Measurements from ENCODE around the gene RALY. TPM values are rescaled to one million over a fixed set of nuclear protein-coding genes. Genes with fewer than 3 reads are reported as not detected.

Gene RALY
- total RNA-seq, 1 donor: 94.6 TPM

DNA sequence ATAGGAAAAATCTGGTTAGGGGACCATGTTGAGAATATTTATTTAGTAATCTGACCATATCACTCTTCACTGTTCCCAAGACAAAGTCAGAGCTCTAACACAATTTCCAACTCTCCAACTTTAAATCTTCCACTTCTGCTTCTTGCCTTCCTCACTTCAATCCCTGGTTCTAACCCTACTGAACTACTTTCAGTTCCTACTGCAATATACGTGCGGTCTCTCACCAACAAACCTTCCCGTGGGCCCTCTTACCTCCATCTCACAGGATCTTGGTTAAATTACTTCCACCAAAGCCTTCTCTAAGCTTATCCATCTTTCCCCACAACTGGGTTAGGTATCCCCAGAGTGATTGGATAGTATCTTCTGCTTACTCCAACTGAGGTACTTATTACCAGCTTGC lies 110.3 kb downstream of the RALY start:
- Histone ChIP-seq H3K4me1 (ENCODE audit: insufficient read depth, low read length) (peaks cover 28% of the 10 kb centered on the region), H3K9me3 (ENCODE audit: low read depth, low read length) (no peaks in the 10 kb centered on the region), H3K27me3 (ENCODE audit: insufficient read depth, low read length) (no peaks in the 10 kb centered on the region), H3K4me3 (ENCODE audit: low read length) (no peak overlapping the region)

GRCh38 chr20:34105978-34106675 lies 112.4 kb downstream of the RALY start:
- Histone ChIP-seq H3K9me3 (ENCODE audit: low read depth, low read length) (no peaks in the 10 kb centered on the region), H3K4me3 (ENCODE audit: low read length) (no peak overlapping the region), H3K27me3 (ENCODE audit: insufficient read depth, low read length) (no peaks in the 10 kb centered on the region), H3K4me1 (ENCODE audit: insufficient read depth, low read length) (peaks cover 48% of the 10 kb centered on the region)

GRCh38 chr20:34108616-34109174 lies 115.0 kb downstream of the RALY start:
- H3K4me3 ChIP-seq (ENCODE audit: low read length): no peak overlapping the region
- no peaks in the 10 kb centered on the region for H3K9me3 ChIP-seq (ENCODE audit: low read depth, low read length)
- no peaks in the 10 kb centered on the region for H3K27me3 ChIP-seq (ENCODE audit: insufficient read depth, low read length)
- peaks cover 57% of the 10 kb centered on the region for H3K4me1 ChIP-seq (ENCODE audit: insufficient read depth, low read length)

GRCh38 chr20:34109442-34109841 lies 115.7 kb downstream of the RALY start:
- H3K4me1 ChIP-seq (ENCODE audit: insufficient read depth, low read length): peaks cover 57% of the 10 kb centered on the region
- no peak overlapping the region for H3K4me3 ChIP-seq (ENCODE audit: low read length)

DNA sequence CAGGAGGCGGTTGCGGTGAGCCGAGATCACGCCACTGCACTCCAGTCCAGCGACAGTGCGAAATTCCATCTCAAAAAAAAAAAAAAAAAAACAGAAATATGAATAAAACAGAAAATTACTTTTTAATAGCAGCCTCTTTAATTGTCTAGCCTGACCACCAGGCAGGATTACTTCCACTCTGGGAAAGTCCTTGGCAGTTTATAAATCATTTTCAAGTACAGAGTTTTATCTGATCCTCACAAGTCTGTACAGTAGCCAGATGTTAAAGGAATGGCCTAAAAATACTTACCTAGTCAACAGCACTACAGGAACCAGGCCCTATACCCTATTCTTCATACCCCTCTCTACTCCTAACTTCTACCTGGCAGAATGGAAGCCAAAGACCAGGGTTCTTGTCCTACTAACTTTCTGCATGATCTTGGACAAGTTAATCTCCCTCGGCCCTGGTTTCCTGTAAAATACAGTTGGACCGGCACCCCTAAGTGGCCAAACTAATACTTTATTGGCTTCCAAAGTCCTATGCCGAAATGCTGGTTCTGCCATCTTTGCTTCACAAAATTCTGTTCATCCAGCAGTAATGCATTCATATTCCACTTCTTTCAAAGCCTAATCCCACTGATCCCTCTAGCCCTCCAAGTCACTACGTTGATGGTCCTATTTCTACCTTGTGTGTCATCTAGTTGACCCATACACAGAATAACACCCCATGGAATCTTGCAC lies 116.5 kb downstream of the RALY start:
- Histone ChIP-seq H3K4me3 (ENCODE audit: low read length) (no peak overlapping the region), H3K27me3 (ENCODE audit: insufficient read depth, low read length) (no peaks in the 10 kb centered on the region), H3K9me3 (ENCODE audit: low read depth, low read length) (no peaks in the 10 kb centered on the region), H3K4me1 (ENCODE audit: insufficient read depth, low read length) (peaks cover 53% of the 10 kb centered on the region)

More at GRCh38 chr20:34109442-34109841, 115.7 kb downstream of the RALY start:
- Histone ChIP-seq H3K9me3 (ENCODE audit: low read depth, low read length) (no peaks in the 10 kb centered on the region), H3K27me3 (ENCODE audit: insufficient read depth, low read length) (no peaks in the 10 kb centered on the region)

DNA sequence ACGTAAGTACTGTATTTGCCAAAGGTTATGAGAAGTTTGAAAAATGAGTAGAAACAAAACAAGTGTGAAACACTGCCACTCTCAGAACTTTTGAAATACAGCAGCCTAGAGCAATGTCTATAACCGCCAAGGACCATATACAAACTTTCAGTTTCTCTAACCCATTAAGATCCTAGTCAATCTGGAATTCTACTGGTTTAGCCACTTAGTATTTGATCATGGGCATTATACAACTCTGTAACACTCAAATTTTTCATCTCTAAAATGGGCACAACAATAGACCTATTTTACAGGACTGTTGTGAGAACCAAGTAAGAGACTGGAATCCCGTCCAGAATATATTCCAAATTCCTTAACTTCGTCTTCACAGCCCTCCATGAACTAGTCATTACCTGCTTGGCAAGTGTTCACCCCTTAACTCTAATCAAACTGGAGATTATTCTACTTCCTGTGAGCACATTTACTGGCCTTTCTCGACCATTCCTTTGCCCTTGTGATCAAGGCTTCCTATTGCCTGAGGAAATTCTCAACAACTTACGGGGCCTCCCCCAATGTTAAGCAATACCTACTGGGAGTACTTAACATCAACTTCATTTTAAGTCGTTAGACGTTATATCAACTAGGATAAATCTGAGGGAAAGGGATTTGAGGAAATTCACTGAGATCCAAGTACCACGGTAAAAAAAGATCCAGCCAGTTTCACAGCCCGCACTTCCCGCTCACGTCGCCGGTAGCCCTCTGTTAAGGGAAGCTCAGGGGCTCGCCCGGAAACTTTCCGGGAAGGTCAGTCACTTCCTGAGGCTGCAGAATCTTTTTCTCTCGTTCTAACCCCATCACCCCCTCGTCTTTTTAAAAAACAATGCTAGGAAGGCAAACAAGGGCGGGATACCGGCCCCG lies 117.3 kb downstream of the RALY start:
- Histone ChIP-seq H3K4me3 (ENCODE audit: low read length) (peak overlapping the region; percentile 84), H3K4me1 (ENCODE audit: insufficient read depth, low read length) (peaks cover 48% of the 10 kb centered on the region), H3K27me3 (ENCODE audit: insufficient read depth, low read length) (no peaks in the 10 kb centered on the region)

DNA sequence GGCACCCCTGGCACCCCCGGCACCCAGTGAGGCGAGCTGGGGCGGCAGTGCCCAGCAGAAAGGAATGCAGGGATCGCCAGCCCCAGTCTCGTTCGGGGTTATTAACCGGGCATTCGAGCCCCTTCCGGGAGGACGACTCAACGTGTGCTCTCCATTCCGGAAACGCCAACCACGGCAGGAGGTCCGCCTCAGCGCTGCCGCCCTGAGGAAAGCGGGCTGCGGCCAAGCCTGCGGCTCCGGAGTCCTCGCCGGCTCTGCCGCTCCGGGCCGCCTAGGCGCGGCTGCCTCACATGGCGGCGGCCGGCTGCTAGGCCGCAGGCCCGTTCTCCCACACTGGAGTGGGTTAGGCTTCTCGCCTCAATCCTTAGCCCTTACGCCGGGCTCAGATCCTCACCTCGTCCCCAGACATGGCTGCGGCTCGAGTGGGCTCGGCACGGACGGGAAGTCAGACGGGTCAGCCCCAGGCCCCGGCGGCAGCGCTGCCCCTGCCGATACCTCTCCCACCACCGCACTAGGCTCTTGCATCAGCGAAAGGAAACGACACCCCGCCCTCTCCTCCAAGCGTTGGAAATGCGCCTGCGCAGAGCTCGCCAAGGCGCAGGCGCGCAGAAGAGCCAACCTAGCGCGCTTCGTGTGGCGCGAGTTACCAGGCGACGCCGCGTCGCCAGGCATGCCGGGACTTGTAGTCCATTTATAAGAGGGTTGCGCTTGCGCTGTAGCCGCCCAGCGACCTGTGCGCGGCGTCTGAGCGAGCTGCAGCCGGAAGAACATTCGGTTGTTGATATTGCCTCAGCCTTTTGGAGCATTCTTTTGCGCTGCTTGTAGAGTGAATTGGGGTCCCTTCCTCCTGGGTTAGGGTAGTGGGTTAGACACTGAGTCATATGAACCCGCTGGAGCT lies 118.2 kb downstream of the RALY start, which contains the start of gene EIF2S2:
EIF2S2 (minus strand) TSS at position 542 of the 898 bp plus-strand sequence; CDS start at position 409, 133 bp downstream.
- Histone ChIP-seq H3K27me3 (ENCODE audit: insufficient read depth, low read length) (no peaks in the 10 kb centered on the region), H3K4me3 (ENCODE audit: low read length) (peak within 1 kb of the TSS; percentile 84), H3K9me3 (ENCODE audit: low read depth, low read length) (no peaks in the 10 kb centered on the region), H3K4me1 (ENCODE audit: insufficient read depth, low read length) (peaks cover 38% of the 10 kb centered on the region)

More for the DNA sequence above, 117.3 kb downstream of the RALY start:
- H3K9me3 ChIP-seq (ENCODE audit: low read depth, low read length): no peaks in the 10 kb centered on the region

- no peaks in the 10 kb centered on the region for H3K9me3 ChIP-seq (ENCODE audit: low read depth, low read length)
- peak overlapping the region; percentile 84 for H3K4me3 ChIP-seq (ENCODE audit: low read length)
- H3K27me3 ChIP-seq (ENCODE audit: insufficient read depth, low read length): no peaks in the 10 kb centered on the region
- H3K4me1 ChIP-seq (ENCODE audit: insufficient read depth, low read length): peaks cover 37% of the 10 kb centered on the region
These were observed 118.9 kb downstream of the RALY start for GRCh38 chr20:34112600-34113101.

- no peaks in the 10 kb centered on the region for H3K27me3 ChIP-seq (ENCODE audit: insufficient read depth, low read length)
- H3K4me1 ChIP-seq (ENCODE audit: insufficient read depth, low read length): peaks cover 22% of the 10 kb centered on the region
- H3K9me3 ChIP-seq (ENCODE audit: low read depth, low read length): no peaks in the 10 kb centered on the region
- H3K4me3 ChIP-seq (ENCODE audit: low read length): no peak overlapping the region
These were observed 121.1 kb downstream of the RALY start for GRCh38 chr20:34114809-34115208.

- H3K9me3 ChIP-seq (ENCODE audit: low read depth, low read length): no peaks in the 10 kb centered on the region
- no peak overlapping the region for H3K4me3 ChIP-seq (ENCODE audit: low read length)
- H3K27me3 ChIP-seq (ENCODE audit: insufficient read depth, low read length): no peaks in the 10 kb centered on the region
- H3K4me1 ChIP-seq (ENCODE audit: insufficient read depth, low read length): peaks cover 18% of the 10 kb centered on the region
These were observed 121.5 kb downstream of the RALY start for GRCh38 chr20:34115232-34115631.

- Histone ChIP-seq H3K4me3 (ENCODE audit: low read length) (no peak overlapping the region), H3K4me1 (ENCODE audit: insufficient read depth, low read length) (no peaks in the 10 kb centered on the region), H3K27me3 (ENCODE audit: insufficient read depth, low read length) (no peaks in the 10 kb centered on the region), H3K9me3 (ENCODE audit: low read depth, low read length) (no peaks in the 10 kb centered on the region)
These were observed 126.5 kb downstream of the RALY start for GRCh38 chr20:34120213-34120612.

GRCh38 chr20:34122274-34122980 lies 128.7 kb downstream of the RALY start:
- H3K9me3 ChIP-seq (ENCODE audit: low read depth, low read length): no peaks in the 10 kb centered on the region
- no peak overlapping the region for H3K4me3 ChIP-seq (ENCODE audit: low read length)
- no peaks in the 10 kb centered on the region for H3K4me1 ChIP-seq (ENCODE audit: insufficient read depth, low read length)
- H3K27me3 ChIP-seq (ENCODE audit: insufficient read depth, low read length): no peaks in the 10 kb centered on the region

DNA sequence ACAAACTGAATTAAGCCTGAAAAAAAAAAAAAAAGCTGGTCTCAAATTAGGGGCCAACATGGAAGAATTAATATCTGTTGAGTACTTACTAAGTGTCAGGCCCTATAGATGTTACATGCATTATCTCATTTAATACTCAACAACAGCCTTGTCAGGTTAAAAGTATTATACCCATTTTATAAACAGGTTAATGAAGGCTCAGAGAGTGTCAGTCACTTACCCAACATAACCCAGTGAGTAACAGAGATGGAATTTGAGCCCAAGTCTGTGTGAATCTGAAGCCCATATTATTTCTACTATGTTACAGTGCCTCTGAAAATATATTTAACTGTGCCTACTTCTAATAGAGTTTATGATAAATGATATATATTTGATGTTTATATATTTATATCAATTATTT lies 129.6 kb downstream of the RALY start:
- H3K9me3 ChIP-seq (ENCODE audit: low read depth, low read length): no peaks in the 10 kb centered on the region
- no peaks in the 10 kb centered on the region for H3K27me3 ChIP-seq (ENCODE audit: insufficient read depth, low read length)
- H3K4me3 ChIP-seq (ENCODE audit: low read length): no peak overlapping the region
- no peaks in the 10 kb centered on the region for H3K4me1 ChIP-seq (ENCODE audit: insufficient read depth, low read length)

Data from mononuclear cell (primary cell).